HL-60 (cell line): ENCODE results near the gene NPHP1.
"Not testable (repeated sequence)": the region's sequence is repeated elsewhere in the genome, so short reads cannot be mapped to it uniquely, and the experiment has no call there.

ENCODE experiments used
- DNase-seq, 2 experiments: peaks; one replicate each; pipeline ENCODE4 v3.0.0-alpha.2; 2010 to 2020; ENCODE audit warnings: low read depth in 1 of 2, low spot score in 1 of 2
- H3K27ac ChIP-seq: fragments of 250-450 bp; sonication (Bioruptor Pico); replicated peaks from 2 replicates; pipeline ENCODE4 v1.5.1; 2020; ENCODE audit warnings: mild to moderate bottlenecking, moderate library complexity
- H3K27me3 ChIP-seq: fragments of 250-450 bp; sonication (Bioruptor Pico); 2 replicates; pipeline ENCODE4 v1.5.1; 2021; ENCODE audit warnings: mild to moderate bottlenecking, moderate library complexity; ENCODE audit not compliant: insufficient read depth, poor library complexity, severe bottlenecking
- H3K4me3 ChIP-seq: replicated peaks from 2 replicates; pipeline ENCODE4 v1.5.1; 2011; ENCODE audit warnings: mild to moderate bottlenecking, control low read depth, low read length; ENCODE audit not compliant: insufficient read depth
- CTCF ChIP-seq: IDR thresholded peaks from one replicate; pipeline ENCODE4 v1.5.1; 2011; ENCODE audit warnings: low read length, control low read depth, inconsistent platforms; ENCODE audit not compliant: insufficient read depth
- GABPA ChIP-seq: IDR thresholded peaks from 2 replicates; pipeline ENCODE4 v1.6.1; 2012; ENCODE audit warnings: low read depth
- POLR2AphosphoS5 ChIP-seq: IDR thresholded peaks from 2 replicates; pipeline ENCODE4 v1.6.1; 2012; ENCODE audit warnings: low read depth
- SPI1 ChIP-seq: IDR thresholded peaks from 2 replicates; pipeline ENCODE4 v1.6.1; 2012; ENCODE audit warnings: low read depth, mild to moderate bottlenecking, borderline replicate concordance
- TF ChIP-seq, protein P1 (sequence below): IDR thresholded peaks from 2 replicates; pipeline ENCODE4 v1.6.1; 2012; ENCODE audit warnings: low read depth; ENCODE audit not compliant: insufficient replicate concordance

The NPHP1 gene

GRCh38 chr2:110114831-110115255 lies 90.0 kb downstream of the NPHP1 start:
- Histone ChIP-seq H3K27me3 (peaks cover 2% of the 10 kb centered on the region), H3K4me3 (no peak overlapping the region), H3K27ac (no peak overlapping the region)
- TF ChIP-seq, protein P1, sequence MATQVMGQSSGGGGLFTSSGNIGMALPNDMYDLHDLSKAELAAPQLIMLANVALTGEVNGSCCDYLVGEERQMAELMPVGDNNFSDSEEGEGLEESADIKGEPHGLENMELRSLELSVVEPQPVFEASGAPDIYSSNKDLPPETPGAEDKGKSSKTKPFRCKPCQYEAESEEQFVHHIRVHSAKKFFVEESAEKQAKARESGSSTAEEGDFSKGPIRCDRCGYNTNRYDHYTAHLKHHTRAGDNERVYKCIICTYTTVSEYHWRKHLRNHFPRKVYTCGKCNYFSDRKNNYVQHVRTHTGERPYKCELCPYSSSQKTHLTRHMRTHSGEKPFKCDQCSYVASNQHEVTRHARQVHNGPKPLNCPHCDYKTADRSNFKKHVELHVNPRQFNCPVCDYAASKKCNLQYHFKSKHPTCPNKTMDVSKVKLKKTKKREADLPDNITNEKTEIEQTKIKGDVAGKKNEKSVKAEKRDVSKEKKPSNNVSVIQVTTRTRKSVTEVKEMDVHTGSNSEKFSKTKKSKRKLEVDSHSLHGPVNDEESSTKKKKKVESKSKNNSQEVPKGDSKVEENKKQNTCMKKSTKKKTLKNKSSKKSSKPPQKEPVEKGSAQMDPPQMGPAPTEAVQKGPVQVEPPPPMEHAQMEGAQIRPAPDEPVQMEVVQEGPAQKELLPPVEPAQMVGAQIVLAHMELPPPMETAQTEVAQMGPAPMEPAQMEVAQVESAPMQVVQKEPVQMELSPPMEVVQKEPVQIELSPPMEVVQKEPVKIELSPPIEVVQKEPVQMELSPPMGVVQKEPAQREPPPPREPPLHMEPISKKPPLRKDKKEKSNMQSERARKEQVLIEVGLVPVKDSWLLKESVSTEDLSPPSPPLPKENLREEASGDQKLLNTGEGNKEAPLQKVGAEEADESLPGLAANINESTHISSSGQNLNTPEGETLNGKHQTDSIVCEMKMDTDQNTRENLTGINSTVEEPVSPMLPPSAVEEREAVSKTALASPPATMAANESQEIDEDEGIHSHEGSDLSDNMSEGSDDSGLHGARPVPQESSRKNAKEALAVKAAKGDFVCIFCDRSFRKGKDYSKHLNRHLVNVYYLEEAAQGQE: no peak
- TF ChIP-seq CTCF: no peak
- no peak for DNase-seq

GRCh38 chr2:110113961-110114591 lies 90.7 kb downstream of the NPHP1 start:
- H3K27me3 ChIP-seq: peaks cover 6% of the 10 kb centered on the region
- H3K4me3 ChIP-seq: no peak overlapping the region
- H3K27ac ChIP-seq: no peak overlapping the region
- DNase-seq: no peak
- TF ChIP-seq GABPA: no peak
- no peak for TF ChIP-seq CTCF
- no peak for TF ChIP-seq SPI1
- no peak for TF ChIP-seq POLR2AphosphoS5
- TF ChIP-seq, protein P1: no peak

- DNase-seq, H3K27ac ChIP-seq, H3K27me3 ChIP-seq, H3K4me3 ChIP-seq: not testable (repeated sequence)
Measured at GRCh38 chr2:110108291-110108690, 96.5 kb downstream of the NPHP1 start.

DNA sequence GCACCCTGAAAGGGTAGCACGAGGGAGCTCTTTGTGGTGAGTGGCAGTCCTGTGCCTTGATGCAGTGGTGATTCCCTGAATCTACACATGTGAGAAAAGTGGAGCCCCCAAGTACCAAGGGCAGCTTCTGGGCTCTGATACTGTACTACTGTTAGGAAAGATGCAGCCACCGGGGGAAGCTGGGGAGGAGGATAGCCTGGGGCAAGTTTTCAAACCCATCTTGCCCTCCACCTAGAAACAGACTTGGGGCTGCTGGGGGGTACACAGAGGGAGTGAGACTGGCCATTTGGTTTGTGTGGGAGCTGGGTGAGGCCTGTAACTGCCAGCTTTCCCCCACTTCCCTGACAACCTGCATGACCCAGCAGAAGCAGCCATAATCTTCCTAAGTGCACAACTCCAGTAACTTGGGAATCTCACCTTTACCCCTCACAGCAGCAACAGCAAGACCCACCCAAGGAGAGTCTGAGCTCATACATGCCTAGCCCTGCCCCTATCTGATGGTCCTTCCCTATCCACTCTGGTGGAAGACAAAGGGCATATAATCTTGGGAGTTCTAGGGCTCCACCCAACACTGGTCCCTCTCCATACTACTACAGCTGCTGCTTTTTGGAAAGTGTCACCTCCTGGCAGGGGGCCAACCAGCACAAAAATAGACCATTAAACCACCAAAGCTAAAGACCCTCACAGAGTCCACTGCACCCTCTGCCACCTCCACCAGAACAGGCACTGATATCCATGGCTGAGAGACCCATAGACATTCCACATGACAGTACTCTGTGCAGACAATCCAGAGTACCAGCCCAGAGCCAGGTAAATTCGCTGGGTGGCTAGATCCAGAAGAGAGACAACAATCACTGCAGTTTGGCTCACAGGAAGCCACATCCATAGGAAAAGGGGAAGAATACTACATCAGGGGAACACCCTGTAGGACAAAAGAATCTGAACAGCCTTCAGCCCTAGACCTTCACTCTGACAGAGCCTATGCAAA lies 97.4 kb downstream of the NPHP1 start:
- H3K27me3 ChIP-seq: peaks cover 3% of the 10 kb centered on the region
- no peak overlapping the region for H3K4me3 ChIP-seq
- no peak overlapping the region for H3K27ac ChIP-seq
- TF ChIP-seq GABPA (no peak), SPI1 (no peak), POLR2AphosphoS5 (no peak), CTCF (no peak)
- TF ChIP-seq, protein P1: no peak
- no peak for DNase-seq
